SHP77 treated with DMSO at 0.1 percent for 48 hours (cell line): Measurements from ENCODE around the gene PHACTR1.

Source experiments
- DNase-seq: peaks from one replicate; lab custom pipeline; 2025; lab: John Stamatoyannopoulos, UW

PHACTR1 gene

GRCh38 chr6:12952318-12952717, 235.8 kb downstream of the PHACTR1 start:
- no peak for DNase-seq

- no peak for DNase-seq
Observed at GRCh38 chr6:12955956-12956355, 239.4 kb downstream of the PHACTR1 start.

- DNase-seq, result no peak
Observed at GRCh38 chr6:12956991-12957320, 240.4 kb downstream of the PHACTR1 start.

- no peak for DNase-seq
Observed at GRCh38 chr6:12957321-12958051, 240.9 kb downstream of the PHACTR1 start.

- DNase-seq, result no peak
Observed at GRCh38 chr6:12958052-12958706, 241.6 kb downstream of the PHACTR1 start.

DNA sequence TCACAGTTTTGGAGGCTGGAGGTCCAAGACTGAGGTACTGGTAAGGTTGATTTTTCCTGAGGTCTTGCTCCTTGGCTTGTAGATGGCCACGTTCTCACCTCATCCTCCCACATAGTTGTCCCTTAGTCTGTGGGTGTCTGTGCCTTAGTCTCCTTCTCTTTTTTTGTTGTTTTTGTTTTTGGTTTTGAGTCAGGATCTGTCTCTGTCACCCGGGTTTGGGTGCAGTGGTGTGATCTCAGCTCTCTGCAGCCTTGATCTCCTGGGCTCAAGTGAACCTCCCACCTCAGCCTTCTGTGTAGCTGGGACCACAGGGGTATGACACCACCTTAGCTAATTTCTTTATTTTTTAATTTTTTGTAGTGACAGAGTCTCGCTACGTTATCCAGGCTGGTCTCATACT, 245.2 kb downstream of the PHACTR1 start:
- no peak for DNase-seq

DNA sequence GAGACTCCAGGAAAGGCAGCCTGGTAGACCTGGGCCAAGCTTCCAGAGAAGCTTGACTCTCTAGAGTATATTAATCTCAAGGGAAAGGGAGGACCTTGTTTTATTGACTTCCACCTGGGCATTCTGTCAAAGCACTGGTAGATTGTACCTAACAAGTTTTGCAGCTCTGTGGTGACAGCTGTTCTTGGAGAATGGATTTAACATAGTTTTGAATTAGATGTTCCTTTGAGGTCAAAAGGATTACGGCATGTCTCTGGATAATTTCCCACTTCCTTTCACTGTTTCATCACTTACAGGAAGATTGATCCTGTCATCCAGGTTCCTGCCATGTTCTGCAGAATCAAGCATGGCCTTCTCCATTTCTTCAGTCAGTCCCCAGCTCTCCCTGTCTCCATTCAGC, 246.0 kb downstream of the PHACTR1 start:
- DNase-seq, result no peak

DNA sequence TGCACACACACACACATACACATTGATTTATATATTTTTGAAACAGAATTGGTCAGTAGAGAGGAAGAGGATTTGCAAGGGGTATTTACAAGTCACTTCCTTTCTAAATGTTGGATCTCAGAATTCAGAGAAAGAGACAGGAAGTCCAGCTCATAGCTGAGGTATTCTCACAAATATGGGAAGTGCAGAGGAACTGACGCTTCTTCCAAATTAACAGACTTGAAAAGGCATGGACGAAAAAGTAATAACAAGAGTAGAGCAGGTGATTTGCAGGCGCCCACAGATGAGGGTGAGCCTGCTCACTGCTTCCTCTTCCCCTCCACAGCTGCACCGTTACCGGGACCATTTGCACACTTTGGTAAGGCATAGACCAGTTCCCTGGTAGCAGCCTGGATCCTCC, 246.4 kb downstream of the PHACTR1 start:
- no peak for DNase-seq

- DNase-seq, result no peak
Observed at GRCh38 chr6:12963567-12963966, 247.0 kb downstream of the PHACTR1 start.

GRCh38 chr6:12967686-12968085, 251.1 kb downstream of the PHACTR1 start:
- no peak for DNase-seq

GRCh38 chr6:12968290-12968689, 251.7 kb downstream of the PHACTR1 start:
- DNase-seq, result no peak

DNA sequence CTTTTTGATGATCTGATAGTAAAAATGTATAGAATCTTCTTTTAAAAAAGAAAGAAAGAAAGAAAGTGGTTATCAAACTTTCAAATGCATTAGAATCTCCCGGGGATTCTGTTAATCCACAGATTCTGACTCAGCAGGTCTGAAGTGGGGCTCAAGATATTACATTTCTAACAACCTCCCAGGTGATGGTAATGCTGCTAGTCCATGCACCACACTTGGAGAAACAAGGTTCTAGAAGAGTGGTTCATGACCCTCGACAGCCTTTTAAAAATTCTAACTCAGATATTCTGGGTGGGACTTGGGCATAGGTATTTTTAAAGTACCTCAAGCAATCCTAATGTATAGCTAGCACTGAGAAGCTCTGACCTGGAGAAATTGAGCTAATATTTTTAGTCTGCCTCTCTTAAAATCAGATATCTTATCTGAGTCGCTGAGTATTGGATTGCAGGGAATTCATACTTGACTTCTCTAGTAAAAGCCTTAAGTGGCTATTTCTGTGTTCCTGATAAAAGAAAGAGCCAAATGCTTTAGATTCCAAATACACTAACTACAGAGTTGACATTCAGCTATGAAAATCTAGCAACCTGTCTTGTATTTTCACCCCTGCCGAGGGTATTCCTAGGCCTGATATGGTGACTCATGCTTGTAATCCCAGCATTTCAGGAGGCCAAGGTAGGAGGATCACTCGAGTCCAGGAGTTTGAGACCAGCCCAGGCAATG, 252.4 kb downstream of the PHACTR1 start:
- no peak for DNase-seq

GRCh38 chr6:12969966-12970365, 253.4 kb downstream of the PHACTR1 start:
- DNase-seq, result no peak

GRCh38 chr6:12973386-12973785, 256.8 kb downstream of the PHACTR1 start:
- DNase-seq, result no peak

DNA sequence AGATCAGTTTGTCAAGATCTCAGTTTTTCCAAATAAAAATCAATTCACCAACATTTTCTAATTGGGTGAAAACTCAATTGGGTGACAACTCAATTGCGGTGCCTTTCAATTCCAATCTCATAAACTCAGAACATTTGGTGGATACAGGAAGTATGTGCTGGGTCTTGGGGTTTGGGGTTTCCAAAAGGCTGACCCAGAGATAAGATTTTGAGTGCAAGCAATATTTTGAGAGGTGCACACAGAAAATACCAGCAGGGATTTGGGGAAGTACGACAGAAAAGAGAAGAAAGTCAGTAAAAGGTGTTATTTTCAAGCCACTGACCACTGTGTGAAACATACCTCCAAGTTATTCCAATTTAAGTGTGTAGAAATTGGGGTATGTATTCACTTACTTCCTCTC, 258.0 kb downstream of the PHACTR1 start:
- DNase-seq, result no peak

- no peak for DNase-seq
Observed at GRCh38 chr6:12976366-12976765, 259.8 kb downstream of the PHACTR1 start.

DNA sequence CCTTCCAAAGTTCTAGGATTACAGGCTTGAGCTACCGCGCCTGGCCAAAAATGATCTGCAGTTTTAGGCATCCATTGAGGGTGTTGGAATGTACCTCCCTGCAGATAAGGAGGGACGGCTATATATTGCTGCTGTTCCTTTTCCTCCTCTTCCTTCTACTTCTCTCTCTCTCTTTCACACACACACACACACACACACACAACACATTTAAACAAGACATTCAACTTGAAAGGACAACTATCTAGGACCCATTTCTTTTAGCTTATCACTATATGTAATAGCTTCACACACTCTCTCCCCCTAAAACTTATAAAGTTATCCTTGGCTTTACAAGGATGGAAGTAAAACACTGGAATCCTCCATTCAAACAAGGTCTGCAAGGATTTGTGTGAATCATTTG, 260.6 kb downstream of the PHACTR1 start:
- no peak for DNase-seq

DNA sequence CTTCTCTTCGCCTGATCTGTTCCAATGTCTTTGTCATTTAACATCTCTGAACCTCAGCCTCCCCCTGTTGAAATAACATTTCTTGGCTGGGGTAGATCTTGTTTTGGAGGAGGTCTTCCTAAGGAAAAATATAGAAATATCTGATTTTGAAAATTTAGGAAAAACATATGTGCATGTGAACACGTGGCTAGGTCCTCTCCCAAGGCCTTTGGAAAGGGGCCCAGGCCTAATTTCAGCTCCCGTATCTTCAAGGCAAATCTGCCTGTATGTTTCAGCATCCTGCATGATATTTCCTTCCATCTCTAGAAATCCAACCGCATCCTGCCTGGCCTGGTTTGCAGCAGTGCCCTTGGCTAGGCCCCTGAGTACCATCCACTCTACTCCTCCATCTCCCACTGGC, 261.2 kb downstream of the PHACTR1 start:
- DNase-seq, result no peak

DNA sequence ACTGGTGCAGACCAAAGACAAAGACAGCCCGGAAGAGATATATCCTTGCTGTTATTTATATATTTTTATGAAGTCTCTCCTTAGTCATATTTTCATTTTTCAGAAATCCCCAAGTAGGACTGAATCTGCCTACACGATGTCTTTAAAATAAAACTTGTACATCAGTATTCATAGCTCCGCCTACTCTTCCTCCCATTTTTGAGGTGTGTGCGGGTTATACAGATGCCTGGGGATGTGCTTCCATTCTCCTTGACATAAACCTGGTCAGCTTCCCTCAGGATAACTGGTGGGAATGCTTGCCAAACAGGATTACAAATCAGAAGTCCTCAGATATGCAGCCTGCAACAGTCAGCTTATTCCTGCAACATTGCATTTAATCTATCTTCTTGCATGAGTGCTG, 264.2 kb downstream of the PHACTR1 start:
- DNase-seq, result no peak

- DNase-seq, result no peak
Observed at GRCh38 chr6:12984776-12985175, 268.2 kb downstream of the PHACTR1 start.

DNA sequence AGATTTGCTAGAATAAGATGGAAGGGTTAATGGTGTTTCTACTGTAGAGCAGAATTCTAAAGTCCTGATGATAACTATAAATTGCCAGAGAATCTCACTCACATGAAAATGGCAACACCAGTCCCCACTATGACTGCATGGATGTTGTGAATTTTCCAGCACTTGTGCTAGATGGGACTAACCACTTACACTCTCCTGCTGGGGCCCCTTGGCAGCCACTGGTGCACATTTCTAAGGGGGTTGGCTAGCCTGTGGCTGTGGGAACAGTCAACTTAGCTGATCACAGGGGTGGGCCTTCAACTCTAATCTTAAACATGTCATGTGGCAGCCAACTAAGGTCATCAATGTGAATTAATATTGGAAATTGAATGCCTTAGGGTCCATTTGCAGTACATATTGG, 271.2 kb downstream of the PHACTR1 start:
- no peak for DNase-seq

- DNase-seq, result no peak
Observed at GRCh38 chr6:12990162-12990561, 273.6 kb downstream of the PHACTR1 start.

- DNase-seq, result no peak
Observed at GRCh38 chr6:12991435-12991834, 274.9 kb downstream of the PHACTR1 start.
